ENCODE results near the gene DTD2.
"Not testable (repeated sequence)": the region's sequence is repeated elsewhere in the genome, so short reads cannot be mapped to it uniquely, and the experiment has no call there.

DTD2 gene

DNA sequence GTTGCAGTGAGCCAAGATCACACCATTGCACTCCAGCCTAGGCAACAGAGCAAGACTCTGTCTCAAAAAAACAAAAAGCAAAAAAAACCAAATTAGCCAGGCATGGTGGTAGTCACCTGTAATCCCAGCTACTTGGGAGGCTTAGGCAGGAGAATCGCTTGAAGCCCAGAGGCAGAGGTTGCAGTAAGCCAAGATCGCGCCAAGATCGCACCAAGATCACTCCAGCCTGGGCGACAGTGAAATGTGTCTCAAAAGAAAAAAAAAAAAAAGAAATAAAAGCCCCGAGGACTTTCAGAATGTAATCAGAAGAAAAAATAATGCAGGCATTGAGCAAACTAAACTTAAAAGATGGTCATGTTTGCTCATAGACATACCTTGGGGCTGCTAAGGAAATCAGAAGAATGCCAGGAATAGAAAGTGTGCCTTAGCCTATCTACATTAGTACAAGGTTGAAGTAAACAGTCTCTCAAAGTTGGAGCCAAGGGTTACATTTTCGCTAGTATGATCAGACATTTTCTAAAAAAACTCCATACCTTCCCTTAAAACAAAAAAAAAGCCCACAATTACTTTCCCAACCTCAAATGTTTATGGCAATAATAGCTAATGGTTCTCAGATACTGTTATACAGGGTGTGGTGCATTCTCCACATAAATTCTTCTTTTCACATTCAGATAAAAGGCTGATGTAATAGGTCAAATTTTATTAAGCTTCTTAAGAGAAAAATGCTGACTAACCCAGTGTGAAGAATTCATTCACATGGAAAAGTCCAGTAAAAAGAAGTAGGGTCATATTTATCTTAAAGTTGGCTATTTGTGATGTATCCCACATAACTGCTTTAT lies 15.8 kb downstream of the DTD2 start:
- DNase-seq = peak; percentile 49

DNA sequence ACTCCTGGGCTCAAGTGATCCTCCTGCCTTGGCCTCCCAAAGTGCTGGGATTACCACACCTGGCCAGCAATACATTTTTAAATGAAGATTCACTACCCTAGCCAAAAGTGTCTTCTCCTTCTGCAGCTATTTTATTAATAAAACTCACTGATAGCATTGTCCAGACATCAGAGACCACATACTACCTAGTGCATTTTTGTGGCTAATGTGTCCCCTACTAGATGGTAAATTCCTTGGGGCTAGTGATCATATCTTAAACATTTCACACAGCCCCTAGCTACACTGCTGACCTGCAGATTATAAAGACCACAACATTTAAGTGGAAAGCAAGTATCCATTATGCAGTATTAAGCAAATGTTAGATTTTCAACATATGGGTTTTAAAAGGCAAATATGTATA lies 17.0 kb downstream of the DTD2 start:
- no peak for DNase-seq

DNA sequence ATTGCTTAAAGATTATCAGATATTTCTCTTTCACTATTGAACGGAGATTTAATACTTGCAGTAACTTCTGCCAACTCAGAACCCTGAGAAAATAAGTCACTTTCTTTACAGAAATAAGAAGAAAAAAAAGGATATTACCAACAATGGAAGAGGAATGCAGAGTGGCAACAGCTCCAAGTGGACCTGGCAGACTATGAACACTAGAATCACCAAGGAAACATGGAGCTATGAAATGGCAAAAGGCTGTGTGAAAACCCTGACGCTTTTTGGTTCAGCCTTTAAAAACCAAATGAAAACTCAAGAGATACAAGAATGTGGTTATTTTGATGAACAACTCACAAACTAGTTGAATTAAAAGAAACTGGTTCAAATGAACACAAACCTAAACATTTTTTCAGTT lies 17.7 kb downstream of the DTD2 start:
- DNase-seq = no peak

DNA sequence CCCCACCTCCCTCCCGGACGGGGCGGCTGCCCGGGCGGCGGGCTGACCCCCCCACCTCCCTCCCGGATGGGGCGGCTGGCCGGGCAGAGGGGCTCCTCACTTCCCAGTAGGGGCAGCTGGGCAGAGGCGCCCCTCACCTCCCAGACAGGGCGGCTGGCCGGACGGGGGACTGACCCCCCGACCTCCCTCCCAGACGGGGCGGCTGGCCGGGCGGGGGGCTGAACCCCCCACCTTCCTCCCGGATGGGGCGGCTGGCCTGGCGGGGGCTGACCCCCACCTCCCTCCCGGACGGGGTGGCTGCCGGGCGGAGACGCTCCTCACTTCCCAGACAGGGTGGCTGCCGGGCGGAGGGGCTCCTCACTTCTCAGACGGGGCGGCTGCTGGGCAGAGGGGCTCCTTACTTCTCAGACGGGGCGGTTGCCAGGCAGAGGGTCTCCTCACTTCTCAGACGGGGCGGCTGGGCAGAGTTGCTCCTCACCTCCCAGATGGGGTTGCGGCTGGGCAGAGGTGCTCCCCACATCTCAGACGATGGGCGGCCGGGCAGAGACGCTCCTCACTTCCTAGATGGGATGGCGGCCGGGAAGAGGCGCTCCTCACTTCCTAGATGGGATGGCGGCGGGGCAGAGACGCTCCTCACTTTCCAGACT lies 20.1 kb downstream of the DTD2 start:
- DNase-seq = not testable (repeated sequence)

DNA sequence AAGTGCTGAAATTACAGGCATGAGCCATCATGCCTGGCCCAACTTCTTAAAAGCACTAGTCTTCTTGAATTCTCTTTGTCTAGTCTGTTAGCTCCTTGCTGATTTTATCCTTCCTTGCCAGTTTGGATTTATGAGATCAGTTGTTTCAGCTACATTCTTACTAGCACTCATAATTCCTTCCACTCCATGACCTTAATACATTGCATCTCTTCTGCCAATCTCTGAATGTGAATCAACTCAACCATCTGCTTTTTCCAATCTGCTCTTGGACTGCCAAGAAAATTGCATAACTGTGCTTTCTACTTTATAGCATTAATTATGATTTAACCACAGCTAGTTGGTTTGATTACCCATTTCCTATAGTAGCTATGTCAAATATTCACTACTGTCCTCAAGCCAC lies 22.0 kb downstream of the DTD2 start:
- no peak for DNase-seq

DNA sequence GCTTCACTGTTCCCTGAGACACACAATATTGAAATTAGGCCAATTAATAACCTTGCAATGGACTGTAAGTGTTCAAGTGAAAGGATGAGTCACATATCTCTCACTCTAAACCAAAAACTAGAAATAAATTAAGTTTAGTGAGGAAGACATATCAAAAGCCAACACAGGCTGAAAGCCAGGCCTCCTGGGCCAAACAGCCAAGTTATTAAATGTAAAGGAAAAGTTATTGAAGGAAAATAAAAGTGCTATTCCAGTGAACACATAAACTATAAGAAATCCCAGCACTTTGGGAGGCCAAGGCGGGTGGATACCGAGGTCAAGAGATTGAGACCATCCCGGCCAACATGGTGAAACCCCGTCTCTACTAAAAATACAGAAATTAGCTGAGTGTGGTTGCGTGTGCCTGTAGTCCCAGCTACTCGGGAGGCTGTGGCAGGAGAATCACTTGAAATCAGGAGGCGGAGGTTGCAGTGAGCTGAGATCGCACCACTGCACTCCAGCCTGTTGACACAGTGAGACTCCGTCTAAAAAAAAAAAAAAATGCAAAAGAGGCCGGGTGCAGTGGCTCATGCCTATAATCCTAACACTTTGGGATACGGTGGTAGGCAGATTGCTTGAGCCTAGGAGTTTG lies 26.6 kb downstream of the DTD2 start:
- DNase-seq = no peak

DNA sequence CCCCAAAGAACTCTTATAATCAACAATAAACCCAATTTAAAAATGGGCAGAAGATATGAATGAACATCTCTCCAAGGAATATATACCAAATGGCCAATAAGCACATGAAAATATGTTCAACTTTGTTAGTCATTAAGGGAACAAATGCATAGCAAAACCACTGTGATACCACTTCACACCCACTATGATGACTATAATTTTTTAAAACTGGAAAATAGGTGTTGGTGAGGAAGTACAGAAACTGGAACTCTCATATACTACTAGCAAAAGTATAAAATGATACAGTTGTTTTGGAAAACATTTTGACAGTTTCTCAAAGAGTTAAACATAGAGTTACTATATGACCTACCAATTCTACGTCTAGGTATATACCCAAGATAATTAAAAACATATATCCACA lies 27.5 kb downstream of the DTD2 start:
- DNase-seq = no peak

DNA sequence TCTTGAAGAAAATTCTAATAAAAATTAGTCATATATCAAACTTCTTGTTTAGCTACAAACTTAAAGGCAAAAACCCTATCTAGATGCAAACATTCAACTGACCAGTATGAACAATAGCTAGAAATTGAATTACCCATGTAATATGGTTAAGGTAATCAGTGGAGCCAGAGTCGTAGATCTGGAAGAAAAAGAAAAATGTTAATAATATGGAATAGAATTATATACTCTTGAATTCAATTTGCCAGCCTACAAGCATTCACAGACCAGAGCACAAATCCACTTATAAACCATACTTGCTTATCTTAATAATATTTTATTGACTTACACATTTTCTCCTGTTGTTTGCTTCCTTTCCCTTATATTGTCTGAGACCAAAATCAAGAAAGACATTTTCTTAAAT lies 29.3 kb downstream of the DTD2 start:
- no peak for DNase-seq

DNA sequence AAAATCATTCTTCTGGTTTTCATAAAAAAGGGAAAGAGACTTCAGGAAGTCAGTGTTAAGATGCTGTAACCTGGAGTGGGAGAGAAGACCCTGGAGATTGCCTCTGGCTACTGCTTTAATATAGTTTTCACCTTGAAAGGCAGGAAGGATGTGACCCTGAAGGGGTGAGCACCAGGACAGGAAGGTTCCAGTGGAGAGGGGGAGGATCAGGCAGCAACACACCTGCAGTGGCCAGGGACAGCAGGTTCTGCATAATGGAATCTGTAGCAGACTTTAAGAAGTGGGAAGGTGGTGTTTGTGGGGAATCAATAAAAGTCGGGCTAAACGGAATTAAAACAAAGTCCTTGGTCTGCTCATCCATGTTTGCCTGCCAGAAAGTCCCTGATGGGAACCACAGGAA lies 30.6 kb downstream of the DTD2 start:
- no peak for DNase-seq

DNA sequence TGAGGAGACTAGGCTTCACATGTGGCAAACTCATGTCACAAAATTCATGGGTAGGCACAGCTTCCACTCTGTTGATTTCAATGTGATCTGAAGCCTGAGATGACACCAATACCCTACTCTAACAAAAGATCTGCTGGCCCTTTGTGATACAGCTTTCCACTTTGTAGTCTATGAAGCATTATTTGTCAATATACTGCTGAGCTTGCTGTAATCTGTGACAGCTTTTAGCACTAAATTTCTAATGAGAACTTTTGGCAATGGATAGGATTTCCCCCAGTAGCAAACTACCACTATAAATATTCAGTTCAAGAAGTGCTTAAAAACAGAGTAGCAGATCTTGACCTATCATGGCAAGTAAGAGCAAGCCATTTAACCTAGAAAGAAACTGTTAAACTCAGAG lies 31.4 kb downstream of the DTD2 start:
- no peak for DNase-seq

DNA sequence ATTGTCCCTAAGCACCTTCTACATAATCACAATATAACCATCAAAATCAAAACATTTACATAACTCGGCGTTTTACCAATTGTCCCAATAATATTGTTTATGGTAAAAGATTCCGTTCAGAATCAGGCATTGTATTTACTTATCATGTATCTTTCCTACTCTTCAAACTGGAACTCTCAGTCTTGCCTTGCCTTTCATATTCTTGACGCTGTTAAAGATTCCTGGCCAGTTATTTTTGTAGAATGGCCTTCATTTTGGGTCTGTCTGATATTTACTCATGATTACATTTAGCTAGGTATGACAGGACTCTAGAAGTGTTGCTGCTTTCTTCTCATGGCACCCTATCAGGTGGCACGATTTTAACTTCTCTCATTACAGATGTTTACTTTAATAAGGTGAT lies 36.1 kb downstream of the DTD2 start:
- no peak for DNase-seq

DNA sequence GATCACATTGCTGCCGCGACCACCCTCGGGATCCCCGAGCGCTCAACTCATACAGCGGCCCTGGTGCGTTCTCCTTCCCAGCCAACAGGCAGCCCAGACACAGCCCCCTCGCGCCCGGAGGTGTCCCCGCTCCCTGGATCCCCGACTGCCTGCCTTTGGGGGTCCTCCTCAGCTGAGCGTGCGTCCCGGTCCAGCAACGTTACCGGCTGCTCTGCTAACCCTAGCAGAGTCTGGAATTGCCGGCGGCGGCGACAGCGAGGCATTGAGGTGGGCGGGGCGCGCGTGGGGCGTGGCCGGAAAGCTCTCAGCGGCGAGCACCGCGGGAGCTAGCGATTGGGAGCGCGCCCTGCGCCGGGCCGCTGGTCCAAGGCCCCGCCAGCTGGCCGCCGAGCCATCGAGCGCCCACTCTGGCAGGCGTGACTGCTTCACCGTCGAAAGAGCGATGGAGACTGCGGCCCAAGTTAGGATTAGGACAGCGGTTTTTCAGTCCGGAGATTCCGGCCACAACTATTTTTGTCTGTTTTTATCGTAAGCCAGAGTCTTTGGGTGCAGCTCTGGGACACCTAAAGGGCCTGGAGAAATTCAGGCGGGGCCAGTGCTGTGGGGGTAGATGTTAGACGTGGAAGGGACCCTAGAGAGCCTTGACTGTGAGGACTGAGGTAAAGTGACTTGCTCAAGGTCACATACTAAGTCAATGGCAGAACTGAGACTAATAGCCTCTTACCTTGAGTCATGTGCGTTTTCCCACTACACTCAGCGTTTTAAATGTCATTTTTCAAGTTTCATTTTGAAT lies 36.8 kb downstream of the DTD2 start, which contains the start of gene HEATR5A:
HEATR5A (minus strand) TSS at position 232 of the 793 bp plus-strand sequence. CDS start 17,575 bp downstream, outside the sequence.
- peak; percentile 93 for DNase-seq

DNA sequence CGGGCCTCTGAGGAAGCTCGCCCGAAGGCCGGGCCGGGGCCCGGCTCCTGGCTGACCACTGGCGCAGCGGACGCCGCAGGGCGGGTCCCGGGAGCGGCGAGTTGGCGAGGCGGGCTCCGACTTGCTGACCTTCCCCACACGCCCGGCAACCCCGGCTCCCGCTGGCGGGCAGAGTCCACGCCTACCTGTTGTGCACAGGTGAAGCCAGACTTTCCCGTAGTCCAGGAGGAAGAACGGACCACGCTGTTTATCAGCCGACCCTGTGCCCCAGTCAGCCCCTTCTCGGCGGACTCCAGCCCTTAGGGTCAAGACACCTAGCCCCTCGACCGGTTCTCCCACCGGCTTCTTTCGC lies 37.4 kb downstream of the DTD2 start:
- DNase-seq = no peak

DNA sequence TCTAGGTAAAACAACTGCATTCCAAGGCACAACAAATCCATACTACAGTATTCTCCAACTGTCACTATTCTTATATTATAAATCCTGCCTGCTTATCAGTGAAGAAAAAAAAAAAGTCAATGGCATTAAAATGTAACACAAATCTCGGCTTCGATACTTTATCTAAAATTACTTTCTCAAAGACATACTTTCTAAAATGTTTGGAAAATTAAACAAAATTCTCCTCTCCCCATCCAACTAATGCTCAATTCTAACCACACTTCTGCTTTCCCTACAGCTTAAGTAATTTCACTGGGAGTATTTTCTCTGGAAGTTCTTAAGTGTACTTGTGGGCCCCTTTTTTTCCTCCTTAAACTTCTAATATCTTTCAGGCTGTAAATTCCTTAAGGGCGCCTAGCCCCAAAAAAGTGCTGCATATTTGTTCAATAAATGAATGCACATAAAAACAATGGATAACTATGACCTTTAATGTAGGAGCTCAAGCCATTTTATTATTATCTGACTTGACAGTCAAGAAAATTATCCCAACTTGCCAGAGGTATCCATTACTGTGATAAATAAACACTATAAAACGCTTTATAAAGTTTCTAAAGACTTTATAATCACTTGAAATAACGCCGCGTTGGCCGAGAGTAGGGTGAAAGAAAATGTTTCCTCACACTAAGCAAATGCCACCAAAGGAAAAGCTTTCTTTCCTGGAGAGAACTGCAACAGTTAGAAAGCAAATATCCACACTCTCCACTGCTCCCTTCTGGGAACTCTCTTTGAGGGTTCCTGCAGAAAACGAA lies 37.9 kb downstream of the DTD2 start:
- no peak for DNase-seq

DNA sequence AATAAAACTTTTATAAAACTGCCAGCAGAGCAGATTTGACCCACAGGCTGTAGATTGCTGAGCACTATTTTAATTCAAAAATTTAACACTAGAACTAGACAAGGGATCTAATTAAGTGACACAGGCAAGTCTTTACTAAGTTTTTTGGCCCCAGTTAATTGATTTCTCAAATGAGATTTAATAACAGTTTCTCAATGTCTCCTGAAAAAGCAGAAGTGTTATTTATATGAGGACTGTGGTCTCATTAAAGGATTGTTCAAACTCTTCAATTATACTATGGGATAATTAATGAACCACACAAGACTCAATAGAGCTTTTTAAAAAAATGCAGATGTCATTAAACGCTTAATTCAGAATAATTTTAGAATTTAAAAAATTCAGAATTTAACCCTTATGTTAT lies 38.9 kb downstream of the DTD2 start:
- DNase-seq = no peak

DNA sequence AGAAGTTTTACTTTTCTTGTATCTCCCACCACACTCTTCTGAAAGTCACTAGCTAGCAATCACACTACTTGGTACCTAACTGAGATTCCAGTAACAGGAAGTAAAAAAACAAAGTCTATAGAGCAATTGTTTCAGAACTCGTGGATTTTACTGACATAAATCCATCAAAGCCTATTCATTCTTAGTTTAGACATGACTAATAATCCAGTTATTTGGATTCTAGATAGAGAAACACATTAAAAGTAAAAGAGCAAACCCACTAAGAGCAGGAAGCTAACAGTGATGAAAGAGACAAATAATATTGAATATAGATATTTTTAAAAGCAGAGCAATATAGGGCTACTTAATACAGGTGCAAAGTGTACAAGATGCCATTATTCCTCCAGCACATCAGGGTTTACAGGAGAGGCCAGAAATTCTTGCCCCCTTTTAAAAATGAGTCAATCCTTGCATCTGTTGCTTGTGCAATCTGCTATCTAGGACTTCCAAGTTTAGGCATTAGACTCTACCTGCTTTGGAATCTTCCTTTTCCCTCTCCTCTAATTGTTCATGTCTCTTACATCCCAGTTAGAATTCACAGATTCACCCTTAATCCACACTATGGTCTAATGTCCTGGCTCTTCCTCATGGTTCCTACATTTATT lies 43.0 kb downstream of the DTD2 start:
- DNase-seq = no peak

DNA sequence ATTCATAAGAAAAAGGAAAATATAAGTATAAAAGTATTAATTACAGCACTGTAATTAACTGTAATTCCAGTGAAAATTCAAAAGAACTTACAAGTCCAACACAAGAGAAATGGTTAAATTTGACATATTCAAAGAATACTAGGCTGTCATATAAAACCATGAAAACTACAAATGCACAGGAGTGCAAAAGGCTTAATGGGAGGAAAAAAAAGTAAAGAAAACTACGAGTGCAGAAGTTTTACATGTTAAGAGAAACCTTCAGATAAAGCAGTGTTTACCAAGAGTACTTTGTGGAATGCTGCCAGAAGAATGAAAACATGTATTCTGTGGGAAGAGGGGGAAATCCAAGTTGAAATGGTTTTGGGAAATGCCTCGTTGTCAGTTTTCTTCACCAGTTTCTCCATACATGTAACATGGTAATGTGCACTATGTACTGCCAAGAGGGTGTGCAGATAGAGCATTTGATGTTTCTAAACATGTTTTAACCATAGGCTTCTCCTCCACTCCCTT lies 46.0 kb downstream of the DTD2 start:
- no peak for DNase-seq

DNA sequence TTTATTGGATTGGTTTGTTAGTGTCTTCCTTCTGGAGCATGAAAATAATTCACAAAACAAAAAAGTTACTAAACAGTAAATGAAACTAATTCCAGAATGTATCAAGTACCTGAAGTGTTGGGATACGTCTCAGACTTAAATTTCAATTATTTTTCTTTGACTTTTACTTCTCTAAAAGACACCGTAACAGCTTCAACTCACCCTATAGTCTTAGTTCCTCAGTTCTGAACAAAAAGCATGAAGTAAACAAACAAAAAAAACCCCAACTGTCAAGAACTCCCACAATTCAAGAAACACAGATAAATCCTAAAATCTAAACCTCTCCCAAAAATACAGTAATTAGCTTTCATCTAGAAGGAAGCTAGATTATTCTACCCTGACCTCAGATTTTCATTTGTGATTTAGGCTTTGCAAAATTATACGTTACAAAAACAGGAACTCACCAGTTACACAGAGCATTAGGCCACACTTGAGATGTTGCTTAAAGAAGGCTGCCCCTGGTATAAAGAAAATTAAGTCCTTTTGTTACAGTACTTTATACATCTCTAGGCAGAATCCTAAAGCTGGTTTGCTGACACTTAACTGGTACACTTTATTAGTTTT lies 47.2 kb downstream of the DTD2 start:
- DNase-seq = no peak

DNA sequence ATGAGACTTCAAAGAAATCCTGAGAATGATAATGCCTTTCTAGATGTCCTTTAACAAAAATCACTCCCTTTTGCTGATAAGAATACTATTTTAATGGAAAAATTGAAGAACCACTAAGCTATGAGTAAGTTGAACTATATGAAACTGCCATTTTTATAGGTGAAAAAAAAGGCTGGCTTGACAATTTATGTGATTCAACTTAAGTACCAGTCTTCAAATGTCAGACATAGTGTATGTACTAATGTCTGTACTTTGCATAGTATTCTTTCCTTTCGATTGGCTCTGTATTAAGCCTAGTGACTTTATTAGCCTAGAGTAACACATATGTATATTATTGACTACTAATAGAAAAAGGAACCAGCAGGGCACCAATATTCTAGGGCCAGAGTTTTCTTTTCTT lies 48.9 kb downstream of the DTD2 start:
- DNase-seq = no peak

DNA sequence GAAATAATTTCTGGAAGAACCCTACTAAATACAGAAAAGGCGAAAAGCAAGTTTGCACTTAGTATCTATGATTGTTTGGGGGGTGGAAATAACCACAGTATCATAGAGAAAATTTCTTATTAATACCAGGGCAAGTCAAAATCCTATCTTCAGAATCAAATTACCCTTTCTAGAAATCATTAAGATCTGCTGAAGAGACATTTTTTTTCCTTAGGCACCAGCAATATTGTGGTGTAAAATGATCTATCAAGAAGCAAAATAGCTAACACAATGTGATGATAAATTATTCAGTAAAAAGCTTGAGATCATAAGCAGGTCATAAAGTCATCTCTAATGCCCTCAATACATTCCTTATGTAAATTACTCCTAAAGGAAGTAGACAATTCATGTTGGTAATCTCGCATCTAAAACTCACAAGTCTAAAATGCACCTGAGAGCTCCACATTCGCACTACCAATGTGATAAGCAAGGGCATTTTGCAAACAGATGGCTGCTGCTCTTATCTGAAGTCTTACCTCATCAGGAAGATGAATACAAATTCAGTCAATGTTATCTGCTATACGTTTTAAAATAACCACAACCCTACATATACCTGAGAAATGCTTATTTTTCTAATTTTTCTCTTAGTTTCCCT lies 51.6 kb downstream of the DTD2 start:
- peak; percentile 10 for DNase-seq

DNA sequence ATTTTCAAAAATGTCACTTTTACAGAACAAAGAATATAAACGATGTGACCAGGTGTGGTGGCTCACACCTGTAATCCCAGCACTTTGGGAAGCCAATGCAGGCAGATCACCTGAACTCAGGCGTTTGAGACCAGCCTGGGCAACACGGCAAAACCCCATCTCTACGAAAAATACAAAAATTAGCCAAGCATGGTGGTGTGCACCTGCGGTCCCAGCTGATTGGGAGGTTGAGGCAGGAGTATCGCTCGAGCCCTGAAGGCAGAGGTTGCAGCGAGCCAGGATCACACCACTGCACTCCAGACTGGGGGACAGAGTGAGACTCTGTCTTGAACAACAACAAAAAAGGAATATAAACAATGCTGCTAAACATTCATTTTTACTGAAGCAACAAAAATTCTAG lies 52.2 kb downstream of the DTD2 start:
- DNase-seq = no peak
